Activated gamma-delta T cell (primary cell): ENCODE data around the gene THUMPD2.
"Not testable (repeated sequence)": the region's sequence is repeated elsewhere in the genome, so short reads cannot be mapped to it uniquely, and the experiment has no call there.

Experiments
- DNase-seq: peaks from one replicate; lab custom pipeline; 2025; lab: John Stamatoyannopoulos, UW
- total RNA-seq, 2 donors: gene quantifications; one replicate each; lab custom pipeline; 2026; lab: John Stamatoyannopoulos, UW

THUMPD2 gene, protein sequence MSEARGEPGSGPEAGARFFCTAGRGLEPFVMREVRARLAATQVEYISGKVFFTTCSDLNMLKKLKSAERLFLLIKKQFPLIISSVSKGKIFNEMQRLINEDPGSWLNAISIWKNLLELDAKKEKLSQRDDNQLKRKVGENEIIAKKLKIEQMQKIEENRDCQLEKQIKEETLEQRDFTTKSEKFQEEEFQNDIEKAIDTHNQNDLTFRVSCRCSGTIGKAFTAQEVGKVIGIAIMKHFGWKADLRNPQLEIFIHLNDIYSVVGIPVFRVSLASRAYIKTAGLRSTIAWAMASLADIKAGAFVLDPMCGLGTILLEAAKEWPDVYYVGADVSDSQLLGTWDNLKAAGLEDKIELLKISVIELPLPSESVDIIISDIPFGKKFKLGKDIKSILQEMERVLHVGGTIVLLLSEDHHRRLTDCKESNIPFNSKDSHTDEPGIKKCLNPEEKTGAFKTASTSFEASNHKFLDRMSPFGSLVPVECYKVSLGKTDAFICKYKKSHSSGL
- total RNA-seq: 15.5 to 20.4 reads per million in 2 donors

DNA sequence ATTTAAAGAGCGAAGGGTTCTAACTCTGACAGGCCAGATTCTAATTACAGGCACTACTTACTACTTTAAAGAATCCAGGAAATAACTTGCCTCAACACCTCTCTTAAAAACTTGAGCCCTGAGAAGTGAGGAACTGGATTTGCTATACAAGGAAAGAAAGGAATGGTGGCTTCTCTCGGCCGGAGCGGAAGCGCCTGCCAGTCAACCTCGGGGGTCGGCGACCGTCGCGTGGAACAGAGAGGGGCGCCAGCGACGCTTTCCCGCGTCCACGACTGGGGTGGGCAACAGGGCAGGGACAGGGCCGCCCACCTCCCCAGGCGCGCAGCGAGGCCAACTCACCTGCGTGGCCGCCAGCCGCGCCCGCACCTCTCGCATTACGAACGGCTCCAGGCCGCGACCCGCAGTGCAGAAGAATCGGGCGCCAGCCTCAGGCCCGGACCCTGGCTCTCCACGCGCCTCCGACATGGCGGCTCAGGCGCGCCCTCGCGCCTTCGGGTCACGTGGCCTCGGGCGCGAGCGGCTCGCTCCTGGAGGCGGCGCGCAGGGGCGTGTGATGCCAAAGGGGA lies at the start of gene THUMPD2:
Gene THUMPD2 (minus strand): TSS at position 484 of the 566 bp plus-strand sequence. CDS start 19 bp downstream, at position 465.
- peak; percentile 31 for DNase-seq

DNA sequence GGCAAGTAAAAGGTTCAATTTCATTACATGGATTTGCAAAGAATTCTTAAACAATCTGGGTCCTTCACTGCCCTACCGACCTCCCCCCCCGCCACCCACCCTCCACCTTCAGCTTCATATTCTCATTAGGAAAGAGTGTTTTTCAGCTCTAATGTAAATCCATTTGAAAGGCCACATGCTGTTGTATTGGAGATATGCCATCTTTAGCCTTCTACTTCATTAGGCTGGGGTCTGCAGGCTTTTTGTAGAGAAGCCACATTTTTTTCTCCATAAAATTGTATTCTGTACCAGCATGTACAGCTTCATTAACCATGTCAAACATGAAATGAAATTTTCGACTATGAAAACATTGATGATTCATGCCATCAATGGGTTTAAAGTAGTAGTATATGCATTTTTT lies 42.8 kb upstream of the THUMPD2 start:
- no peak for DNase-seq

DNA sequence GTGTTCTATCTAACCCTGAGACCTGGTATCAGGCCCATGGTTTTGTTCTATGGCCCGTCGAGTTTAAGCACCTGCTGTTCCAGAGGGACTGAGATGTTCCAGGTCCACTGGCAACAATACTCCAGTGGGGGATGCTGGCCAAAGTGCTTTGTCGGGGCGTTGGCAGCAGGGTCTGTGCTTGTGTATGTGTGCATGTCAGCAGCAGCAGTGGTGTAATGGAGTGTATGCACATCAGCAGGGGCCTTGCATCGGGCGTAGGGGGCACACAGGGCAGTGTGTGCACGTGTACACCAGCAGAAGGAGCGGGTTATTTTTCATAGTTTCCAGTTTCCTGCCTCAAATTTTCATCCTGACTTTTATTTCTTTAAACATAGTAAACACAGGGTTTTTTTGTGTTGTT lies 37.8 kb upstream of the THUMPD2 start:
- DNase-seq: no peak

DNA sequence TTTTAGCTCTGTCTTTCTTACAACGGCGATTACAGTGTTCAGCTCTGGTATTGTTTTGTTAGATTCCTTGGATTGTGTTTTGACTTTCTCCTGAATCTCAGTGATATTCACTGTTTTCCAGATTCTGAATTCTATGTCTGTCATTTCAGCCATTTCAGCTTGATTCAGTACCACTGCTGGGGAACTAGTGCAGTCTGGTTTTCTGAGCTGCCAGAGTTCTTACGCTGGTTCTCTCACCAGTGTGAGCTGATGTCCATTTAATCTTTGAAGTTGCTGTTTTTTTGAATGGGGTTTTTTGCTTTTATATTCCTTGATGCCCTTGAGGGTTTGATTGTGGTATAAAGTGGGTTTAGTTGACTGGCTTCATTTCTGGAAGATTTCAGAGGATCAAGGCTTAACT lies 37.4 kb upstream of the THUMPD2 start:
- DNase-seq: no peak

DNA sequence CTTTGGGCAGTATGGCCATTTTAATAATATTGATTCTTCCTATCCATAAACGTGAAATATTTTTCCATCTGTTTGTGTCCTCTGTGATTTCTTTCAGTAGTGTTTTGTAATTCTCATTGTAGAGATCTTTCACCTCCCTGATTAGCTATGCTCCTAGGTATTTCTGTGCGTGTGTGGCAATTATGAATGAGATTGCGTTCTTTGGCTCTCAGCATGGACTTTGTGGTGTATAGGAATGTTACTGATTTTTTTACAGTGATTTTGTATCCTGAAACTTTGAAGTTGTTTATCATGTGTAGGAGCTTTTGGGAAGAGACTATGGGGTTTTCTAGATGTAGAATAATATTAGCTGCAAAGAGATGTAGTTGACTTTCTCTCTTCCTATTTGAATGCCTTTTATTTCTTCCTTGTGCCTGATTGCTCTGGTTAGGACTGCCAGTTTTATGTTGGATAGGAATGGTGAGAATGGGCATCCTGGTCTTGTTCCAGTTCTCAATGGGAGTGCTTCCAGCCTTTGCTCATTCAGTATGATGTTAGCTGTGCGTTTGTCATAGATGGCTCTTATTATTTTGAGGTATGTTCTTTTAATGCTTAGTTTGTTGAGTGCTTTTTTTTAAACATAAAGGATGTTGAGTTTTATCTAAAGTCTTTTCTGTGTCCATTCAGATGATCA lies 27.0 kb upstream of the THUMPD2 start:
- no peak for DNase-seq

DNA sequence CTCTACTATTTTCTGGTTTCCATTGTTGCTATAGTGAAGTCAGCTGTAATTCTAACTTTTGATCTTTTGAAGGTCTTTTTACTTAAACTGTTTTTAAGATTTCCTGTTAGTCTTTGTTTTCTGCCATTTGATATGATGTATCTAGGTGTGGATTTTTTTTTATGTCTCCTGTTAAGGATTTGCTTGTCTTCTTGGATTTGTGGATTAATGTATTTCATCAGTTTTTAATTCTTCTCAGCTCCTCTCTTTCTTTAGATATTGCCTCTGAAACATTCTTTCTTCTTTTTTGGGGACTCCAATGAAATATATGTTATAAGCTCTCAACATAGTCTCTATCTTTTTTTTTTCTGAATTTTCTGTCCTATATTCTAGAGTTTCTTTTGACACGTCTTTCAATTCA lies 24.8 kb upstream of the THUMPD2 start:
- no peak for DNase-seq

DNA sequence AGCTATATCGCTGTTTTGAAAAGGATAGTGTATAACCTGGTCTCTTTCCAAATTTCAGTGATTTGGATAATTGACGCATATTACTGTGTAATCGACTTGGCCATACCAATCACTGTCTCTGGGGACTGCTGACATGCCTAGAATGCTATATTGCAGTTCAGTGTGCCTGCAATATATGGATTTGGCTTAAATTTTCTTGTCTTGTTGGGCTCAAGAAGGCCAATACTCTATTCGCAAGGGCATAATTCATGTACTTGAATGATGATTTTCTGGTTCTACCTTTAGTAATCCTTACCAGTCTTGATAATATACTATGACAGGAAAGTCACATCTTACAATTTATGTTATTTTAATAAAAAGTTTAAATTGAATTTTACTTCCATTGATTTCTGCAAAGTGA lies 21.7 kb upstream of the THUMPD2 start:
- DNase-seq: no peak

DNA sequence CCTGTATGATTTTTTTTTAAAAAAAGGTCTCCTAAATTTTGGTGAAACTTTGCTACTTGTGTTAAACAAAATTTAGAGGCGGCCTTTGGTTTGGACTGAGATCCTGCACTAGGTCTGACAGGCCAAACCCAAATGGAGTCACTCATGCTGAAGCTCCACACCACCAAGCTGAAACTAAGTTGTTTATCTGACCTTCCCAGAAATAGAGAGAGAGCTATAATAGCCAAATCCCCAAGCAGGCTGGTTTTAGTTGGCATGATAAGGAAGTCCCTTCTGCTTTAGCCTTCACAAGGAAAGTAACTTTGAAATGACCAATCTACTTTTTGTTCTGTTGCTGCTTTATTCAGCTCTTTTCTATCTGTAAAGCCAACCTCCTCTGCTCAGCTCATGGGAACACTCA lies 17.1 kb upstream of the THUMPD2 start:
- DNase-seq: no peak

DNA sequence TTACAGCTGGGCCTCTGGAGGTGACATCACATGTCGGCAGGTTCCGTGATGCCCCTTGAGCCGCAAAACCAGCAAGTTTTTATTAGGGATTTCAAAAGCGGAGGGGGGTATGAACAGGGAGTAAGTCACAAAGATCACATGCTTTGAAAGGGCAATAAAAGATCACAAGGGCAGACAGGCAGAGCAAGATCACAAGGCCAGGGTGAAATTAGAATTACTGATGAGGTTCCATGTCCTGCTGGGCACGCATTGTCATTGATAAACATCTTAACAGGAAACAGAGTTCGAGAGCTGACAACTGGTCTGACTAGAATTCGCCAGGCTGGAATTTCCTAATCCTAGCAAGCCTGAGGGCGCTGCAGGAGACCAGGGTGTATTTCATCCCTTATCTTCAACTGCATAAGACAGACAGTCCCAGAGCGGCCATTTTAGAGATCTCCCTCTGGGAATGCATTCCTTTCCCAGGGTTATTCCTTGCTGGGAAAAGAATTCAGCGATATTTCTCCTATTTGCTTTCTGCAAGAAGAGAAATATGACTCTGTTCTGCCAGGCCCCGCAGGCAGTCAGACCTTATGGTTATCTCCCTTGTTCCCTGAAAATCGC lies 11.3 kb upstream of the THUMPD2 start:
- not testable (repeated sequence) for DNase-seq

DNA sequence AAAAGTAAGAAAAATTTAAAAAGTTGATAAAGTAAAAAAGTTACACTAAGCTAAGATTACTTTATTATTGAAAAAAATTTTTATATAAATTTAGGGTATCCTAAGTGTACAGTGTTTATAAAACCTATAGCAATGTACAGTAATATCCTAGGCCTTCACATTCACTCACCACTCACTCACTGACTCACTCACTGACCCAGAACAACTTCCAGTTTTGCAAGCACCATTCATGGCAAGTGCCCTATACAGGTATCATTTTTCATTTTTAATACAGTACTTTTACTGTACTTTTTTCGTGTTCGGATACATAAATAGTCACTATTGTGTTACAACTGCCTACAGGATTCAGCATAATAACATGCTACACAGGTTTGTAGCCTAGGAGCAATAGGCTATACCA lies 8.9 kb upstream of the THUMPD2 start:
- DNase-seq: no peak

DNA sequence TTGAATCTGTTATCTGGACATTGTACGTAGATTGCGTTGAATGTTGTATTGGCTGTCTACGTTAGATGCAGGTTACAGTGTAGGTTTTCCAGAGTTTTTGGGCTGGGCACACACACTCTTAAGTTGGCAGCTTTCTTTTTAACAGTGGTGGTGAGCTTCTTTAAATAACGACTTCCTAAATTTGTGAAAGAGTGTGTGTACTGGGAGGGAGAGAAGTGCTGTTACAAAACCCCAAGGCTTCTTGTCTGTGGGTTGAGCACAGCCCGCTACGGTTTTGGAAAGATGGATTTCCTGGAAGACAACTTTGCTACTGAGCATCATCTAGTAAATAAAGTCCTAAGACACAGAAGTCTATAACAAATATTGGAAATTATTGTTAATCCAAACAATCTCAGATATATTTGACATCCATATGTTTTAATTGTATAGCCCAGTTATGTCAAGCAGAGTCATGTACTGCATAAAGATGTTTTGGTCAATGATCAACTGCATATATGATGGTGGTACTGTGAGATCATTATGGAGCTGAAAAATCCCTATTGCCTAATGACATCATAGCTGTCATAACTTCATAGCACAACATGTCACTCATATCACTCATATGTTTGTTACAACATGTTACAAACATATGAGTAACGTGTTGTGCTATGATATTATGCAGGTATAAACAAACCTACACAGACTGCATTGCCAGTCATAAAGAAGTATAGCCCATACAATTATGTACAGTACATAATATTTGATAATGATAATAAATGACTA lies 7.9 kb upstream of the THUMPD2 start:
- DNase-seq: no peak

DNA sequence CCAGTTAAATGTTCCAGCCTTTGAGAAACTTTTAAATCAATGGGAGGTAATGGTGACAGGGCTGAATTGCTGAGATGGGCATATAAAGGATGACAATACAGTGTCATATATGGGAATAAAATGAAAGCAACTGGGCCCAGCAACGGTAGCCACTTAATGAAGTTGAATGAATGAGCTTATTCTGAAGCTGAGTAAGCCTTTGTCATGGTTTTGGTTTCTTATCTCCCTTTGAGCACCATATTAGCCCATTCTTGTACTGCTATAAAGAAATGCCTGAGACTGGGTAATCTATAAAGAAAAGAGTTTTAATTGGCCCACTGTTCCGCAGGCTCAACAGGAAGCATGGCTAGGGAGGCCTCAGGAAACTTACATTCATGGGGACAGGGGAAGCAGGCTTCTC lies 3.5 kb upstream of the THUMPD2 start:
- DNase-seq: no peak

DNA sequence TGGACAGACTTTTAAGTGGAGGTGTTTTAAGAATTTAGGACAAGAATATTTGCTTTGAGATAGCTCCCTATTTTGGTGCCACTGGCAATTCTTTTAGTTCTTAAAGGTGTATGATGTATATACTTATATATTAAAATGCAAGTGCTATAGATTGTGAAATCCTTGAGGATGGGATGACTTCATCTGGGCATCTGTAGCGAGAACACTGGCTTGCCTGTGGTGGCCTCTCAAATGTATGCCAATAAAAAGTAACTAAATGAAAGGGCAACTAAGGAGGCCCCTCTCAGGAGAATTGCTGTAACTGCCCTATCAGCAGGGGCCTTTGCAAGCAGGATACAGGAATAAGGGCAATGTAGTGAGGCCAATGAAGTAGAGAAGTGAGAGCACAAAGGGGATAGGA lies 2.6 kb upstream of the THUMPD2 start:
- DNase-seq: no peak

DNA sequence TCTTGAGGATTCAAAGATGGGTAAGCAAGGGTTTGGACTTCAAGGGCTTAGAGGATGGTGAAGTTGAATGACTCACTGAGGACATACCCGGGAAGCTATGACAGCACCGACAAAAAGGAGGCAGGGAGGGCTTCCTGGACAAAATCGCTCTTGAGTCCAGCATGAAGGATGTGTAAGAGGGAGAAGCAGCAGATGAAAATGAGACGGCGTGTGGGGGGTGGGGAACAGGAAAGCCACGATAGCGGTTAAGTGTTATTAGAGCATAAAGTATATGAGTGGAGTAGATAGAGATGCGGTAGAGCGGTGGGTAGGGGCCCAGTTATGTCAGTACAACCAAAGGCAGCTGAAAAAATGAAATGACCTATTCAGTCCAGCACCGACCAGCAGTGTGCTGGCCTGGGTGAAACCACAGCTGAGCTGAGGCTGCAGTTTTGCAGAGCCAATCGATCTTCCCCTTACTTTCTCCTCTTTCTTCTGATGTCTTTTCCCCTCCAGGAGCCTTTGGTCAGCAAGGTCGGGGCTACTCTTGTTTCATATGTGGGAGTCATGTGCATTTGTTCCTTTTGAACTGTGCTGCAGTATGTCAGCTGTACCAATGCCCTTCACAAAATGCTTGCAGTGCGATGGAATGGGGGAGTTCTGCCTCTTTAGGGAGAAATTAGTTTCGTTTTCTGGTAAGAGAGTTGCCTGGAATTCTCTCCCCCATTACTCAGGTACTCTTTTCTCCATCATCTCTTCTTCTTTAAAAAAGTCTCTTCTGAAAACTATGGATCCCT lies 2.0 kb upstream of the THUMPD2 start:
- DNase-seq: no peak

DNA sequence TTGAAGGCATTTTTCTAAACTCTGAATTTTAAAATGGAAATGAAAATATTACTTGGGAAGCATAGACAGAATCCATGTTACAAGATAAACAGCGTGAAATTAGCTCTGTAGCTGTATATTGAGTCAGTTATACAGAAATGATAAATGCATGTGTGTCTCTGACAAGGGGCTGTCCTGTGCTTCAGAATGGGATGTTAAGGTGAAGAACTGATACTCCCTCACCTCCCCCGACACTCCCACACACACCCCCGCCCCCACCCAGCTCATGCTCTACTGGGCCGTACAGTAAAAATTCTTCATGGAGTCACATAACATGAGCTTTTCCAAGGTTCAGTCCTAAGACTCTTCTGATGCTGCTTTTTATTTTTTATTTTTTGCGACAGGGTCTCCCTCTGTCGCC lies 869 bp upstream of the THUMPD2 start:
- no peak for DNase-seq

DNA sequence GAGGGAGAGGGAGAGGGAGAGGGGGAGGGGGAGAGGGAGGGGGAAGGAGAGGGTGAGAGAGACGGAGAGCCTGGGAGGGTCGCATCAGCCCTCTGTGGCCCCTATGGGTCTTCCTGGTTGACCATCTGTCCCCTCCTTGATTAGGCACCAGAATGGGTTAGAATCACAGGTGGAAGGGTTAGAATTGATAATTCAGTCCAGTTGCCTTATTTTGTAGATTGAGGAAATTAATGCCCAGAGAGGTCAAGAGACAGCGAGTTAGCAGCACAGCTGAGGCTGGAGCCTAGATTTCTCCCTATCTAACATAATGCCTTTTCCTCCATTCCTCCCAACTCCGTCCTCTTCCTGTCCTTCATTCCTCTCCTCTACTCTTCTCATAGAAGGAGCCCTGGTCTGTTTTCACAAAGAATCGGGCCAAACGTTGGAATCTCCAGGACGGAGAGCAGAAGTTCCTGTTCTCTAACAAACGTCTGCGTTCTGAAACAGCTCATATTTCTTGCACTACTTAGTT lies 338 bp upstream of the THUMPD2 start:
- no peak for DNase-seq

DNA sequence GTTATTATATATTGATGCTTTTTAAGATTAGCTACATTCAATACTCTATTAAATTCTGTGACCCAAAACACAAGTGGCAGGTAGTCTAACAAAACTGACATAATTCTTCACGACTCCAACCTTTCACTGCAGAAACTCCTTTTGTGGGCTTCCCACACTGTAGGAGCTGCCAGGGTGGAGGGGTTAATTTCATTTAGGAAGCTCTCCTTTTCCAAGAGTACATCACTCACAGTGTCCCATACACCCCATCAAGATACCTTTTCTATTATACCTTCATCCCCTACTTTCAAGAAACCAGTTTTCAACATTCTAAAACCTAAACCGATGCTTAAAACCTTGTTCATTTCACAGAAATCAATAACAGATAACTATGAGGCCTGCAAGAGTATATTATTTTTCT lies 825 bp downstream of the THUMPD2 start:
- no peak for DNase-seq

DNA sequence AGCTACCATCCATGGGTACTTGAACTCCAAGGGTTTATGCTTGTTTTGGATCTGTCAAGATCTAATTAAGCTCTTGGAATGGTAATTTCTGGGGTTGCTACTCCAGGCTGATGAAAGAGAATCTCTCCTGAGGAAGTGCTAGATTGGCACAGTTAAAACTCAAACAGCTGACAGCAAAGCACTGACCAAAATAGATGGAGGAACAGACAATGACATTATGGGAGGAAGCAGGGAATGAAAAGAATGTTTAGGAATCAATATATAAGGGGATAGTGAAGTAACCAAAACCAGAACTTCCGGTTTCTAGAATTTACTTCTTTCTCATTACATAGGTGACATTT lies 6.3 kb downstream of the THUMPD2 start:
- no peak for DNase-seq

DNA sequence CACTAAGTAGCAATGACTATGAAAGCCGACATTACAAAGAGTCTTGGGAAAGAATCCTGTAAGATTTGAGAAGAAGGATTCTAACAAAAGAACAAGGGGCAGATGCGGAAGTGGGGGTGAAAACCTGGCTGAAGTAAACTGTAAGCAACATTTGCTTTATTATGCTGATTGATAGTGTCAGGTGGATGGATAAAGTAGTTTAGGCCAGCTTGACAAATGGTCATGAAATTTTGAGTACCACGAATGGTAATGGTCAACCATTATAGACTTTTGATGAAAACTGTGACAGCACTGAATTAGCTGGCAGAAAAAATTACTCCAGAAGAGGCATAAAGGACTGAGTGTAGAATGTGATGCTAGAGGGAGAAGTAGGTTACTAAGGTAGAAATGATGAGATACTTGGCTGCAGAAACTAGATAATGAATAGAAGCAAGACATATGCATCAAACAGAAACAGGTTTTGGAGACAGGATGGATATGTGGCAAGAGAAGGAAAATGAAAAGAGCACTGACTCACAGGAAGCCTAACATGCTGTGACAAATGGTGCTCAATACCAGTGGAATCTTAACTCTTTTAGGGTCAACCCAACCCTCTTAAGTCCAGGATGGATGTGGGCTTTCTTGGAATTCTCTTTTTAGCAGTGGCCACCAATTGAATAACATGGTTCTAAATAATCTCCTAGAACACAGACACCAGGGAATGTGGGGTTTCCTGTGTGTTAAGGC lies 6.8 kb downstream of the THUMPD2 start:
- no peak for DNase-seq

DNA sequence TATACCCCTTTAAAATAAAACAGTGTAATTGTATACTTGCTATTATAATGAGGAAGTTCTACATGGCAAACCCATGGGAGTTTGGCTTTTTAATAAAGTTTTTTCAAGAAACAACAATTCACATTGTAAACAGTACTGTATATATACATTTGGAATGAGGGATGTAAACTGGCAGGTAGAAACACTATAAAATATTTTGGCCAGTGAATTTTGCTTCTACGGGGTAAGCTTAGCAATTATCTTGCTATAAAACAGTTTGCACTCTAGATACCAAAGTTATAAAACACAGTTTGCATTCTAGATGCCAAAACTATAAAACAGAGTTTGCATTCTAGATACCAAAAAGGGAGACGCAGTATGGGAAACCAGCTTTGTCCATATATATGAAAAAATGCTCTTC lies 16.6 kb downstream of the THUMPD2 start:
- no peak for DNase-seq
